ENCODE results near the gene CYP27B1.
"Not testable (repeated sequence)": the region's sequence is repeated elsewhere in the genome, so short reads cannot be mapped to it uniquely, and the experiment has no call there.

Gene CYP27B1

GRCh38 chr12:57783466-57783801 lies 16.6 kb upstream of the CYP27B1 start:
- no peak for DNase-seq

- DNase-seq = peak; percentile 98
These were observed 16.0 kb upstream of the CYP27B1 start, which contains the start of gene TSFM for GRCh38 chr12:57782608-57783465. Gene TSFM (plus strand): TSS chr12:57782787. CDS start chr12:57782802, 15 bp downstream.

- no peak for DNase-seq
These were observed 15.3 kb upstream of the CYP27B1 start for GRCh38 chr12:57782243-57782607.

- DNase-seq = no peak
These were observed 14.9 kb upstream of the CYP27B1 start for GRCh38 chr12:57781801-57782200.

GRCh38 chr12:57781244-57781643 lies 14.4 kb upstream of the CYP27B1 start:
- DNase-seq = no peak

- no peak for DNase-seq
These were observed 13.5 kb upstream of the CYP27B1 start for GRCh38 chr12:57780284-57780897.

- DNase-seq = no peak
These were observed 12.9 kb upstream of the CYP27B1 start for GRCh38 chr12:57779736-57780135.

- no peak for DNase-seq
These were observed 11.0 kb upstream of the CYP27B1 start for GRCh38 chr12:57777911-57778310.

GRCh38 chr12:57777367-57777766 lies 10.5 kb upstream of the CYP27B1 start:
- DNase-seq = no peak

GRCh38 chr12:57776247-57776587 lies 9.3 kb upstream of the CYP27B1 start:
- DNase-seq = no peak

- DNase-seq = no peak
These were observed 8.8 kb upstream of the CYP27B1 start for GRCh38 chr12:57775563-57776246.

GRCh38 chr12:57775044-57775443 lies 8.2 kb upstream of the CYP27B1 start:
- DNase-seq = no peak

- not testable (repeated sequence) for DNase-seq
These were observed 7.8 kb upstream of the CYP27B1 start for GRCh38 chr12:57774634-57775033.

GRCh38 chr12:57772429-57773322 lies 5.8 kb upstream of the CYP27B1 start, which contains the start of gene EEF1AKMT3:
Gene EEF1AKMT3 (plus strand): TSS chr12:57772614. CDS start chr12:57772725, 111 bp downstream.
- peak; percentile 56 for DNase-seq

GRCh38 chr12:57771873-57772428 lies 5.1 kb upstream of the CYP27B1 start, which contains the start of gene METTL1:
Gene METTL1 (minus strand): TSS chr12:57772105. CDS start chr12:57772083, 22 bp downstream.
- DNase-seq = peak; percentile 92

- DNase-seq = peak; percentile 93
These were observed 4.5 kb upstream of the CYP27B1 start for GRCh38 chr12:57771236-57771872.

- DNase-seq = no peak
These were observed 3.9 kb upstream of the CYP27B1 start for GRCh38 chr12:57770734-57771133.

- DNase-seq = no peak
These were observed 2.7 kb upstream of the CYP27B1 start for GRCh38 chr12:57769594-57769993.

GRCh38 chr12:57767876-57768275 lies 998 bp upstream of the CYP27B1 start:
- no peak for DNase-seq

GRCh38 chr12:57767305-57767698 lies 424 bp upstream of the CYP27B1 start:
- DNase-seq = no peak

GRCh38 chr12:57765698-57766463 lies 997 bp downstream of the CYP27B1 start:
- no peak for DNase-seq

Data from CD4-positive, alpha-beta T cell treated with Interleukin-6 for 4 hours (primary cell).